Stimulated activated CD4-positive, alpha-beta T cell treated with anti-CD3 and anti-CD28 coated beads, Interleukin-4, amount 100 ng/mL, for 4 hours (primary cell): ENCODE data around the gene DDX31.

Experiments used
- DNase-seq, 2 experiments: peaks; one replicate each; pipeline ENCODE4 v3.0.0-alpha.2; 2020

The DDX31 gene

GRCh38 chr9:132543251-132543650, 126.5 kb downstream of the DDX31 start:
- DNase-seq, result no peak
